GM06990 (cell line): ENCODE measurements around the gene LRMDA.

ENCODE experiments used
- DNase-seq: peaks from one replicate; pipeline ENCODE4 v3.0.0-alpha.2; 2011; ENCODE audit not compliant: insufficient read length; ENCODE audit errors: extremely low read depth
- H3K27me3 ChIP-seq: replicated peaks from 2 replicates; pipeline ENCODE4 v1.6.0; 2011; ENCODE audit warnings: low read length; ENCODE audit not compliant: control insufficient read depth, insufficient read depth
- H3K36me3 ChIP-seq: 2 replicates; pipeline ENCODE4 v1.5.1; 2011; ENCODE audit warnings: low read length; ENCODE audit not compliant: control insufficient read depth, insufficient read depth
- H3K4me3 ChIP-seq: replicated peaks from 2 replicates; pipeline ENCODE4 v1.5.1; 2011; ENCODE audit warnings: low read depth, mild to moderate bottlenecking, control low read depth, low read length
- CTCF ChIP-seq: IDR thresholded peaks from 2 replicates; pipeline ENCODE4 v1.5.1; 2011; ENCODE audit warnings: low read length, control low read depth, mild to moderate bottlenecking, inconsistent platforms; ENCODE audit not compliant: insufficient read depth, poor library complexity, severe bottlenecking

The LRMDA gene

GRCh38 chr10:75707080-75707840, 275.8 kb downstream of the LRMDA start:
- Histone ChIP-seq H3K4me3 (no peak overlapping the region), H3K36me3 (no peaks in the 10 kb centered on the region), H3K27me3 (no peaks in the 10 kb centered on the region)
- no peak for DNase-seq
- TF ChIP-seq CTCF = no peak

- no peak overlapping the region for H3K4me3 ChIP-seq
- no peak for TF ChIP-seq CTCF
Observed at GRCh38 chr10:75708060-75708459, 276.6 kb downstream of the LRMDA start.

GRCh38 chr10:75709245-75709644, 277.8 kb downstream of the LRMDA start:
- no peak for DNase-seq
- Histone ChIP-seq H3K4me3 (no peak overlapping the region), H3K36me3 (no peaks in the 10 kb centered on the region), H3K27me3 (0 out of 2 replicates have a peak, but pooled peaks cover 1% of the 10 kb centered on the region)
- no peak for TF ChIP-seq CTCF

More at GRCh38 chr10:75708060-75708459, 276.6 kb downstream of the LRMDA start:
- no peak for DNase-seq
- no peaks in the 10 kb centered on the region for H3K36me3 ChIP-seq
- H3K27me3 ChIP-seq = 0 out of 2 replicates have a peak, but pooled peaks cover 1% of the 10 kb centered on the region

- TF ChIP-seq CTCF = no peak
- DNase-seq = no peak
- Histone ChIP-seq H3K4me3 (no peak overlapping the region), H3K36me3 (no peaks in the 10 kb centered on the region), H3K27me3 (0 out of 2 replicates have a peak, but pooled peaks cover 1% of the 10 kb centered on the region)
Observed at GRCh38 chr10:75709811-75710210, 278.4 kb downstream of the LRMDA start.

GRCh38 chr10:75712242-75712880, 280.9 kb downstream of the LRMDA start:
- Histone ChIP-seq H3K4me3 (no peak overlapping the region), H3K27me3 (peaks cover 1% of the 10 kb centered on the region; the same call in 1 of the 2 replicates), H3K36me3 (no peaks in the 10 kb centered on the region)
- TF ChIP-seq CTCF = no peak
- DNase-seq = no peak
